ENCODE data around the gene TSEN54. TPM values are rescaled to one million over a fixed set of nuclear protein-coding genes. Genes with fewer than 3 reads are reported as not detected.

TSEN54 gene
- total RNA-seq, 2 donors from 2014 or later = 9.0 to 9.5 TPM

DNA sequence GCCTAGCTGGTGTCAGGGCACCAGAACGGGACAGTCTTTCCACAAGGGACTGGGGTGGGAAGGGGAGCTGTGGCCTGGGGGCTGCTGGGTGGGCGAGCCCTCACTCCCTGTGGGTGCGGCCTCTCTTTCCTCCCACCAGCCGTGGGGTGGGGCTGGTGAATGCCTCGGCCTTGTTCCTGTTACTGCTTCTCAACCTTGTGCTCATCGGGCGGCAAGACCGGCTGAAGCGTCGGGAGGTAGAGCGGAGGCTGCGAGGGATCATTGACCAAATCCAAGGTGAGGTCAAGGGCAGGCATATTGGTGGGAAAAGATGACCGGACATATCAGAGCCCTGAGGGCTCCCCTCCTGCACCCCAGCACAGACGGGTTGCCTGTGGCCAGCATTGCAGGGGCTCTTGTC is 30.2 kb upstream of the TSEN54 start:
- intact Hi-C loops (cut with DNase I) = loop anchor here in 1 of 2 donors (10.0 kb wide), 1 partner anchor 51 kb away; no protein-coding TSS in a partner anchor
- ATAC-seq (no peak), DNase-seq (peak; percentile 20)

DNA sequence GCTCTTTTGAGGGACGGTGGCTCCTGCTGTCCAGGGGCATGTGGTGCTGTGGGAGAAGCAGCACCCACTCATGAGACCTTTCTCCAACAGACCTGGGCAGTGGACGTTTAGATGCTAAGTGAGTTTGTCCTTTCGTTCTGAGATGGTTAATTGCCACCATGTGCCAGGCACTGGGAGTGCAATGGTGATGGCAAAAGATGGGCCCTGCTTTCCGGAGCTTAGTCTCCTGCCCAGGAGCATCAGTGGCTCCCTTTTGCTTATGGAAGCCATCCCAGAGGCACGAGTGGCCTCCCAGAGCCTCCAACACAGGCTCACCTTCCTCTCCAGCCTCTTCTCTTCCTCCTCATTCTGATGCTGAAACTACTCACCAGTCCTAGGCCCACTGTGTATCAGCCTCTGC is 29.4 kb upstream of the TSEN54 start:
- no peak for ATAC-seq
- intact Hi-C loops (cut with DNase I) = loop anchor here in 1 of 2 donors (10.0 kb wide), 1 partner anchor 52 kb away; no protein-coding TSS in a partner anchor
- DNase-seq = peak; percentile 12

DNA sequence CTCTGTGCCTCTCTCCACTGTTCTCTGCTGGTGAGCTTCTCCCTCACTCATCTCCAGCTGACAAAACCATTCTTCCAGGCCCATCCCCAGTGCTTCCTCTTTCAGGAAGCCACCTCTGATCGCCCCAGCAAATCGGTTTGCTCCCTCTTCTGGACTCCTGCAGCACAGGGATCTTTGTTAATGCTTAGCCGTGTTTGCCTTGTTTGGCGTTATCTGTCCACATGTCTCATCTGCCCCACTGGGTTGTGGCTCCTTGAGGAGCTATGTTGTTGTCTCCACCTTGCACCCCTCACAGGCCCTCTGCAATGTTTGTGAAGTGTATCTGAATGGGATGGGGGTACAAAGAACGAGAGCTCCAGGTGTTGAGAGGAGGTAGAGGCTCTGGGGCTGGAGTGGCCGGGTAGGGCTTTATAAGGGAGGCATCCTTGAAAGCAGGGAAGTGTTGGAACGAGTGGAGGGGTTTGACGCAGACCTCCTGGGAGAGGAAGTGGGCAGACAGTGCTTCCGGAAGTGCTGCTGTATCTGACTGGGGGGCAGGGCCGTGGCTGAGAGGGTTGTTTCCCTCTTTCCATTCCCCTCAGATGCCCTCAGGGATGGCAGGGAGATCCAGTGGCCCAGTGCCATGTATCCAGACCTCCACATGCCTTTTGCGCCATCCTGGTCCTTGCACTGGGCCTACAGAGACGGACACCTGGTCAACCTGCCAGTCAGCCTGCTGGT is 28.8 kb upstream of the TSEN54 start:
- intact Hi-C loops (cut with DNase I) = loop anchor here in 1 of 2 donors (10.0 kb wide), 1 partner anchor 53 kb away; no protein-coding TSS in a partner anchor
- ATAC-seq (peak; percentile 40 to 46), DNase-seq (no peak)

DNA sequence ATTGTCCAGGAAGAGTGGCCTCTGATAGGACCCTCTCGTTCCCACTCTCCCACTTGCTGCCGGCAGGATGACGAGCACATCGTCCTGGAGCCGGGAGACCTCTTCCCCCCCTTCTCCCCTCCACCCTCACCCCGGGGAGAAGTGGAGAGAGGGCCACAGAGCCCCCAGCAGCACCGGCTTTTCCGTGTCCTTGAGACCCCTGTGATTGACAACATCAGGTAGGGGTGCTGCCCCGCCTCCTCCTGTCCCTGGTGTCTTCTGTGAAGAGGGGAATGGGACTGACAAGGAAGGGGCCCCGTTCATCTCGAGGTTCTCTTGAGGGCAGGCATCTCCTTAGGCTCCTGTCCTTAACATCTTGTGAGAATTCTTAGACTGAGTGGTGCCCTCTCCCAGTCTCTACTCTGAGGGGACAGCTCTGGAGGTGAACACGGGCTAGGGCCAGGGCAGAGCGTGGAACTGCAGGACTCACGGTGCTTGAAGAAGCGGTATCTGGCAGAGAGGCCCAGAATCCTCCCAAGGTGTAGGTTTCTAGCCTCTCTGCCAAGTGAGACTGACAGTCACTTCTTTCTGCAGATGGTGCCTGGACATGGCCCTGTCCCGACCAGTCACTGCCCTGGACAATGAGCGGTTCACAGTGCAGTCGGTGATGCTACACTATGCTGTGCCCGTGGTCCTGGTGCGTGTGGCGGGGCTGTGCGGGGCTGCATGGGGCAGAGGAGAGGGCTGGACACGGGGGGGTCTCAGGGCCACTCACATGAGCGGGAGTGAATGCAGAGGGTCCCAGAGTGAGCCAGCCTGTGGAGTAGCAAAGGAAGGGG is 27.4 kb upstream of the TSEN54 start:
- DNase-seq = no peak
- intact Hi-C loops (cut with DNase I) = loop anchor here in 1 of 2 donors (10.0 kb wide), 1 partner anchor 54 kb away; no protein-coding TSS in a partner anchor
- no peak for ATAC-seq

DNA sequence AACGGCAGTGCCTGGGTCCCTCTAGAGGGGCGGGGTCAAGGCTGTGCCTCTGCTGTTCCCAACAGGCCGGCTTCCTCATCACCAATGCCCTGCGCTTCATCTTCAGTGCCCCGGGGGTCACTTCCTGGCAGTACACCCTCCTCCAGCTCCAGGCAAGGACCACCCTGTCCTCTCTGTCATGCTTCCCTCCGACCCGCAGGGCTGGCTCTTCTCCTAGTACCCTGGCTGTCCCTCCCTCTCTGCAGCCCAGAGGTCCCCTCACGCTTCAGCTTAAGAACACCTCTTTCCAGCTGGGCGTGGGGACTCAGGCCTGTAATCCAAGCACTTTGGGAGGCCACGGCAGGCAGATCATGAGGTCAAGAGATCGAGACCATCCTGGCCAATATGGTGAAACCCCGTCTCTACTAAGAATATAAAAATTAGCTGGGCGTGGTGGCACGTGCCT is 26.8 kb upstream of the TSEN54 start:
- DNase-seq (no peak), ATAC-seq (no peak)
- intact Hi-C loops (cut with DNase I) = loop anchor here in 1 of 2 donors (10.0 kb wide), 1 partner anchor 55 kb away; no protein-coding TSS in a partner anchor

DNA sequence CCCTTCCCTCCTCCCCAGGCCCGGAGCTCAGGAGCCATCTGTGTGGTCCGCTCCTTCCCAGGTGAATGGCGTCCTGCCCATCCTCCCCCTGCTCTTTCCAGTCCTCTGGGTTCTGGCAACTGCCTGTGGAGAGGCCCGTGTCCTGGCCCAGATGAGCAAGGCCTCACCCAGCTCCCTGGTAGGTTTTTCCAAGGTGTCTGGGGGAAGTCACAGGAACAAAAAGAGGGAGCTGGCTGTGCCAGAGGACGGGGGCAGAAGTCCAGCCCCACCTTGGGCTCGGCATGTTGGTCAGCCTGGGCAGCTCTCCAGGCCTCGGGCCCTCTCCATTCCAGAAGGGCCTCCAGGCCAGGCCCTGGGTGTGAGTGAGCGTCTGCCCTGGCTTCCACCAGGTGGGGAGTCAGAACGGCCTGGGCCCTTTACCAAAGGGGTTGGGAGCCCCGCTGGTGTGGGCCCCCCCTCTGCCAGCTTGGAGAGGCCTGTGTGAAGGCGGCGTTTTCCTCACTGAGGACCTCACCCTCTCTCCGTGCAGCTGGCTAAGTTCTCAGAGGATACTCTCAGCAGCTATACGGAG is 26.1 kb upstream of the TSEN54 start:
- DNase-seq (no peak), ATAC-seq (peak; percentile 15 to 31)
- intact Hi-C loops (cut with DNase I) = no loop called here

DNA sequence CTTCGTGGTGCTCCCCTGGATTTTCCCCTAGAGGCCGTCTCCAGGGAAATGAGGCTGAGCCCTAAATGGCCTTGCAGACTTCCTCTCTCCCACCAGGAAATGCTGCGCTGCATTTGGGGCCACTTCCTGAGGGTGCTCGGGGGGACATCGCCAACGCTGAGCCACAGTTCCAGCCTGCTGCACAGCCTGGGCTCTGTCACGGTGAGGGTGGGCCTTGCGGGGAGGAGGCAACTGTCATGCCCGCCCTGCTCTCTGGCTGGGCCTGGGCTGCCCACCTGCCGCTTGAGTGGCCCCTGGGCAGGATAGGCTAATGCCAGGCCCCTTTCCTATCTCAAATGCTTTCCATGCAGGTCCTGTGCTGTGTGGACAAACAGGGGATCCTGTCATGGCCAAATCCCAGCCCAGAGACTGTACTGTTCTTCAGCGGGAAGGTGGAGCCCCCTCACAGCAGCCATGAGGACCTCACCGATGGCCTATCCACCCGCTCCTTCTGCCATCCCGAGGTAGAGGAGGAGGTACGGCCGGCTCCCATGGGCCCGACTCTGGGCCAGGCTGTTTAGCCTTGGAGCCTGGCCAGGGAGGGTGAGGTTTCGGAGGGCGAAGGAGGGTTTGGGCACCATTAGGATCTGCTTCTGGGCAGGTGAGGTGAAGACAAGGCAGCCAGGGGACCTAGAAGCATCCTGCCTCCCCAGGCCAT is 25.2 kb upstream of the TSEN54 start:
- ATAC-seq (no peak), DNase-seq (no peak)
- intact Hi-C loops (cut with DNase I) = no loop called here

DNA sequence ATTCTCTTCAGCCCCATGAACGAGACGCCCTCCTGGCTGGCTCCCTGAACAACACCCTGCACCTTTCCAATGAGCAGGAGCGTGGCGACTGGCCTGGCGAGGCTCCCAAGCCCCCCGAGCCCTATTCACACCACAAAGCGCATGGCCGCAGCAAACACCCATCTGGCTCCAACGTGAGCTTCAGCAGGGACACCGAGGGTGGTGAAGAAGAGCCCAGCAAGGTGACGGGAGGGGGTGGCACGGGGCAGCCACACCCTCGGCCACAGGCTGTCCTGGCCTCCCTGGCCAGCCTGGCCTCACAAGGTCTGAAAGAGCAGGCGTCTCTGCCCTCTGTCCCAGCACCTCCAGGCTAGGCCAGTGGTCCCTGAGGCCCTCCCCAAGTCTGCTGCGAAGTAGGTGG is 24.6 kb upstream of the TSEN54 start:
- no peak for ATAC-seq
- no peak for DNase-seq
- intact Hi-C loops (cut with DNase I) = no loop called here

DNA sequence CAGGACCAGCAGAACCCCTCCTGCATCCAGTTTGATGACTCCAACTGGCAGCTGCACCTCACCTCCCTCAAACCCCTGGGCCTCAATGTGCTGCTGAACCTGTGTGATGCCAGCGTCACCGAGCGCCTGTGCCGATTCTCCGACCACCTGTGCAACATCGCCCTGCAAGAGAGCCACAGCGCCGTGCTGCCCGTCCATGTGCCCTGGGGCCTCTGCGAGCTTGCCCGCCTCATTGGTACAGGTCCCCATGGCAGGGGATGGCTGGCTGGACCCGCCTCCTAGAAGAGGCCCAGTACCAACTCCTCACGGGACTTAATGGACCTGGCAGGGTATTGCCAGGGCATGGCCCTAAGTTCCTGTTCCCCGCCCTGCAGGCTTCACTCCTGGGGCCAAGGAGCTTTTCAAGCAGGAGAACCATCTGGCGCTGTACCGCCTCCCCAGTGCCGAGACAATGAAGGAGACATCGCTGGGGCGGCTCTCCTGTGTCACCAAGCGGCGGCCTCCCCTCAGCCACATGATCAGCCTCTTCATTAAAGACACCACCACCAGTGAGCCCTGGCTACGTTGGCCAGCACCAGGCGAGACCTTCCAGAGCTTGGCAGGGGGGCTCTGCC is 23.7 kb upstream of the TSEN54 start:
- intact Hi-C loops (cut with DNase I) = no loop called here
- ATAC-seq (no peak), DNase-seq (no peak)

DNA sequence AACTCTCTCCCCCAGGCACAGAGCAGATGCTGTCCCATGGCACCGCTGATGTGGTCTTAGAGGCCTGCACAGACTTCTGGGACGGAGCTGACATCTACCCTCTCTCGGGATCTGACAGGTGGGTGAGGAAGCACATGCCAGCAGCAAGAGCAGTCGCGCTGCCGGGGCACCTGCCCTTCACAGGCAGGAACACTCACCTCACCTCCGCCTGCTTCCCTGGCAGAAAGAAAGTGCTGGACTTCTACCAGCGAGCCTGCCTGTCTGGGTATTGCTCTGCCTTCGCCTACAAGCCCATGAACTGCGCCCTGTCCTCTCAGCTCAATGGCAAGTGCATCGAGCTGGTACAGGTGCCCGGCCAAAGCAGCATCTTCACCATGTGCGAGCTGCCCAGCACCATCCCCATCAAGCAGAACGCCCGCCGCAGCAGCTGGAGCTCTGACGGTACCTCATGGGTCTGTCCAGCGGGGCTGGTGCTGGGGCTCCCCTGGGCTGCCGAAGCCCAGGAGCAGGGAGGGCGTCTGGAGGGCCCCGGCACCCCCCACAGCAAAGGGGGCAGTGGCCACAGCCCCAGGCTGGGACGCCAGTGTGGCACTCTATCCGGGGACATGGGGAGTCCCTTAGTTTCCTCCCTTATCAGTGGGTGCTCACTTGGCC is 22.7 kb upstream of the TSEN54 start:
- no peak for ATAC-seq
- no peak for DNase-seq
- intact Hi-C loops (cut with DNase I) = no loop called here

DNA sequence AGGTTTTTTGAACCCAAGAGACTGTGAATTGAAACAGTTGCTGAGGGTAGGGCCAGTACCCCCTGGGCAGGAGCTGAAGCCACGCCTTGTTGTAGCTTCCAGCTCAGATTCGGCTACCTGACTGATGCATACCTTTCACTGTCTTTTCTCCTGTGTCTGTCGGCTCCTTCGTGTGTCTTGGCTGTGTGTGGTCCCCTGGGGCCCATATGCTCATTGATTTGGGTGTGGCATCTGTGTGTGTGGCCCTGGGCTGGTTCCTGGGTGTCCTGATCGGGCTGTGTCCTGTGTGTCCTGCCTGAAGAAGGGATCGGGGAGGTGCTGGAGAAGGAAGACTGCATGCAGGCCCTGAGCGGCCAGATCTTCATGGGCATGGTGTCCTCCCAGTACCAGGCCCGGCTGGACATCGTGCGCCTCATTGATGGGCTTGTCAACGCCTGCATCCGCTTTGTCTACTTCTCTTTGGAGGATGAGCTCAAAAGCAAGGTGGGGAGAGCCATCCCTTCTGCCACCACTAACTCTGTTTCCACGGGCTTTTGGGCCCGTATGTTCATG is 21.9 kb upstream of the TSEN54 start:
- no peak for ATAC-seq
- DNase-seq = no peak
- intact Hi-C loops (cut with DNase I) = no loop called here

DNA sequence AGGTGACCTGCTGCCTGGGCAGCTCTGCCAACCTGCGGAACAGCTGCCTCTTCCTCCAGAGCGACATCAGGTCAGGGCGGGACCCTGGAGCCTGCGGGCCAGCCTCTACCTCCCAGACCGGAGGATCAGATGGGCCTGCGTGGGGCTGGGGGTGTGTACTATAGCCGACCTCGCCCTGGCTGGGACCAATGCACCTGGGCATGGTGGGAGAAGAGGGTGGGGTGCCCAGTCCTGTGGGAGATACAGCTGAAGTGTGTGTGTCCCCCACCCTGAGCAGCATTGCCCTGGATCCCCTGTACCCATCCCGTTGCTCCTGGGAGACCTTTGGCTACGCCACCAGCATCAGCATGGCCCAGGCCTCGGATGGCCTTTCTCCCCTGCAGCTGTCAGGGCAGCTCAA is 20.3 kb upstream of the TSEN54 start:
- no peak for ATAC-seq
- DNase-seq = no peak
- intact Hi-C loops (cut with DNase I) = no loop called here

DNA sequence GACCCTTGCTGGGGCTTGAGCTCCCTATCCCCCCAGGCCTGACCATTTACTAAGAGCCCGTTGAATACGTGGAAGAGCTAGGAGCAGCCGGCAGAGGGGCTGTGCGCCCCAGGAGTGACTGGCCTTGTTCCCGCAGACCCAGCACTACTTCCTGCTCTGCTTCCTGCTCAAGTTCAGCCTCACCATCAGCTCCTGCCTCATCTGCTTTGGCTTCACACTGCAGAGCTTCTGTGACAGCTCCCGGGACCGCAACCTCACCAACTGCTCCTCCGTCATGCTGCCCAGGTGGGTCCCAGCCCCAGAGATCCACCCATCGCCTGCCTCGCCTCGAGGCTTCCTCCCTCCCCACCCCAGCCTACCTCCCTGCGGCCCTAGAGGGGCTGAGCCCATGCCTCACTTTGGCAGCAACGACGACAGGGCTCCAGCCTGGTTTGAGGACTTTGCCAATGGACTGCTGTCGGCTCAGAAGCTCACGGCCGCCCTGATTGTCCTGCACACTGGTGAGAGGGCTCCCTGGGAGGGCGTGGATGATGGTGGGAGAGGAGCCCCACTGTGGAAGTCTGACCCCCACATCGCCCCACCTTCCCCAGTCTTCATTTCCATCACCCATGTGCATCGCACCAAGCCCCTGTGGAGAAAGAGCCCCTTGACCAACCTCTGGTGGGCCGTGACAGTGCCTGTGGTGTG is 18.1 kb upstream of the TSEN54 start:
- DNase-seq (no peak), ATAC-seq (no peak)
- intact Hi-C loops (cut with DNase I) = no loop called here

DNA sequence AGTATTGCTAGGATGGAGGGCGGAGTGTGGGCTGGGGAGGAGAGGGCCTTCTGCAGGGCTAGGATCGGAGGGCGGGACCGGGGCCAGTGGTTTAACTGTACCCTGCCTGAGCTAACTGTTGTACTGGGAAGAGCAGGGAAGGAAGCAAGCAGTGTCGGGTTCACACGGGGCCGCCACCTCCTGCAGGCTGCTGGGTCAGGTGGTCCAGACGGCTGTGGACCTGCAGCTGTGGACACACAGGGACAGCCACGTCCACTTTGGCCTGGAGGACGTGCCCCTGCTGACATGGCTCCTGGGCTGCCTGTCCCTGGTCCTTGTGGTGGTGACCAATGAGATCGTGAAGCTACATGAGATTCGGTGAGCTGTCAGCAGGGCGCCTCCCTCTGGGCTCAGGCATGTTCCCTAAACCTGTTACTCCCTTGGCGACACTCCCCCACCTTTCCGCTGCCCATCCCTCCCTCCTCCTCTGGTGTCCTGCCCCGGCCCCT is 17.6 kb upstream of the TSEN54 start:
- DNase-seq (no peak), ATAC-seq (peak in 1 of 2 donors; percentile 3)
- intact Hi-C loops (cut with DNase I) = no loop called here

DNA sequence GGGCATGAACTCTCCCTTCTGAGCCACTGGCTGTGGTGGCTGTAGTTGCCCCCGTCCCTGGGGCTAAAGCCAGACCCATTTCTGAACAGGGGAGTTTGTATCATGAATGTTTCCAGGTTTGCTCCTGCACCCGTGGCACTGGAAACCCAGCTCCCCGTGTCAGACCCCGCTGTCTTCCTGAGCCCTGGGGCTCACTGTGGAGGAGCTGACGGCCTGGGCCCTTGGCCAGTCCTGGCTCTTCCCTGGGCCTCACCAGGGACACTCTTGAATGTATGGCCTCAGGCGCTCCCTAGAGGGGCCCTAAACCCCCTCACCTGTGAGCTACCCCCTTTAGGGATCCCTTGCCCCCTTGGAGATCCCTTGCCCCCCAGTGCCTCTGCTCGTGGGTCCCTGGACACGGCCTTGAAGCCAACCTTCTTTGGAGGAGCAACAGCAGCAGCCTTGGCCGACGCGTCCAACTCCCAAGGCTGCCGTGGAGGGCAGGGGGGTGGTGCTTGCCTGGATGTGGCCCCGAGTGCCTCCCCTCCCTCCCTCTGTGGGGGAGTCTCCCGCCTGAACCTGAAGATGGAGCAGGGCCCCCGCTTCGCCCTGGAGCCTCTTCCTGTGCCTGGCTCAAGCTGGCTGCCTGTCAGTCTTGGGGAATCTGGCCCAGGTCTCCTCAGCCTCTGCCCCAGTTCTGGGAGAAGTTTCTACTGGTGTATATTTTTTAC is 16.9 kb upstream of the TSEN54 start:
- ATAC-seq (peak; percentile 18 to 22), DNase-seq (no peak)
- intact Hi-C loops (cut with DNase I) = no loop called here

DNA sequence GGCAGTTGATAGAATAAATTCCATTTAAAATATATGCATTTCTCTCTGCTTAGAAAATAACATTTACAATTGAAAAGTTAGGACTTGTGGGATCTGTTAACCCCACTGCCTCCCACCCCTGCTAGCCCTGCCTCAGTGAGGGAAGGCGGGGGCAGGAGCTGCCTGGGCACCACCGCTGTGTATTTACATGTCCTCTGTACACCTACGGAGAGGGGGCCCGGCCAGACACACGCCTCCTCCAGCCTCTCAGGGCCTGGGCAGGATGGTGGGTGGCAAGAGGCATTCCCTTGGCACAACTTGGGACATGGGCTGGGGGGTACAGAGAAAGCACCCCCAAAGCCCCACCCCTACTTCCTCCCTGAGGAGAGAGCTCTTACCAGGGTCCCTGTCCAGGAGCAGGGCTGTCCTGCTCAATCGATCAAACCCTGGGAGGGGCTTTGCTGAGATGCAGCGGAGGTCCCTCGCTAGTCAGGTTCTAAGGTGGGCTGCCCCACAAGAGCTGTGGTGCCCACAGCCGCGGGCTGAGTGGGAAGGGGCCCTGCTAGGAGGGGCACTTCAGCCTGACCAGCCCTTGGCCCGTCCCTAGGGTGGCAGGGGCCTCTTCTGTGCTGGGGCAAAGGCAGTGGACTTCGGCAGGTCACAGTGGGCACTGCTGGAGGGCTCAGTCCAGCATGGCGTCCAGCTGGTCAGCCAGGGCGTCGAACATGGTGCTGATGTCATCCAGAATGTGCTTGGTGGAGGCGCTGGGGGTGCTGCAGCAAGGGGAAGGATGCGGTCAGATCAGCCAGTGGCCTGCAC is 15.7 kb upstream of the TSEN54 start:
- ATAC-seq = no peak
- DNase-seq = no peak
- intact Hi-C loops (cut with DNase I) = no loop called here

All from left cardiac atrium (tissue), 4 donors.